Stimulated activated naive CD4-positive, alpha-beta T cell (primary cell): ENCODE results near the gene CDC42EP4.

Experiments
- DNase-seq, 6 experiments: peaks; one replicate each; lab custom pipeline; 2025; lab: John Stamatoyannopoulos, UW

The CDC42EP4 gene

DNA sequence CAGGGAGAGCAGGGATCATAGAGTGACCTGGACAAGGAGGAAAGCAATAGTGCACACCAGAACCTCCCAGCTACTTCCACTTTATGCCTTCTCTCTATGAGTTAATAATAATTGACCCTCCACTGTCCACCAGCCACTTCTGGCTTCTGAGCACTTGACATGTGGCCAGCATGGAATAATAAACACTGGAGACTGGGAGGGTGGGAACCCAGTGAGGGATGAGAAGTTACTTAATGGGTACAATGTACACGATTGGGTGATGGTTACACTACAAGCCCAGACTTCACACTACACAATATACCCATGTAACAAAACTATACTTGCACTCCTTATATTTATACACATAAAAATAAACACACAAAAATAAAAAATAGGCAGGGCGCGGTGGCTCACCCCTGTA lies 11.4 kb downstream of the CDC42EP4 start:
- DNase-seq: no peak

DNA sequence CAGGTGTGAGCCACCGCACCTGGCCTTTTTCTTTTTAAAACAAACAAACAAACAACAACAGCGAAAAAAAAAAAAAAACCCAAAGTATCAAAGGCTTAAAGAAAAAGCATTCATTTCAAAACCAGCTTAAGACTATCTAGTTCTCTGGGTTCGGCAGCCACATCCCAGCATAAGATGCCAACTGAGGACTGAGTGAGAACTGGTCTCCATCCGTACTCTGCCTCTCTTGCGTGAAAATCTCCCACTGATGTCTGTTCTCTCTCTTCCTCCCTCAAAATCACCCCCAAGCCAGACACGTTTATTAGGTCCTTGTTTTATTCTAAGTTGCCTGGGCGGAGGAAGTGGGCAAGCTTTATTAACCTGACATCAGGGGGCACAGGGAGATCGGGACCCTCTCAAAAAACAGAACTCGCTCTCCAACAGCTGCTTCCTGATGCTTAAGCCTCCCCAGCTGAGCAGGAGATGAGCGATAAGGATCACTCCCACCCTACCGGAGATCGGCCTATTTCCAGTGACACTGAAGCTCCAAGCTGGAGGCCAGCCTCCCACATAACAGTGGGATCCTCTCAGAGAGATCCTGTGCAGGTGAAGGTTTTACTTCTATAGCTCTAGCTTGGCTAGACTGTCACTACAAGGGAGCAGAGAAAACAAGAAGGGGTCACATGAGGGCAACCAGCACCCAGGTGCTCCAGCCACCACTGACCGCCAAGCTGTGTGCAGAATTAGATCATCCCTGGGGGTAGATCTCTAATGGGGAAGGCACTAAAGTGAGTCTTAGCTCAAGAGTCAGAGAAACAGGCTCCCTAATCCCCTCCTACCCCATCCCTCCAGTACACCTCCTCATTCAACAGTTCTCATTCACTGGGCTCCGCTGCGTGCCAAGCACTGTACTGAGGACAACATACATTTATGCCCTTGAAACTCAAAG lies 13.6 kb downstream of the CDC42EP4 start:
- DNase-seq: no peak

DNA sequence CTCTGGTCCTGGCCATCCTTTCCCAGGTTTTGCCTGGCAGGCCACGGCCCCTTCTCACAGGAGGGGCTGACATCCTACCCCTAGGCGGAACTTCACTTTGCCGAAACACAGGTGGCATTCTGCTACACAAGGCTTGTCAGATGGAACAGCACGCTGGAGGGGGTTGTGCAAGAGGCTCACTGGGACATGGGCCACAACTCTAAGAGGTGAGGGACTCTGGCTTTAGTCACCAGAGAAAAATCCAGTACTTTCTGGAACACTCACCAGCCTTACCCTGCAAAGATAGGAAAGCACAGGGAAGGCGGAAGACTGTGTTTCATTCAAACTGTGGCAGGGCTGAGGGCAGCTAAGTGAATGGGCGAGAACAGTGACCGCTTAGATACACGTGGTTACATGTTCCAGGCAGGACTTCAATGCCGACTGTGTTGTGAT lies 18.3 kb downstream of the CDC42EP4 start:
- DNase-seq: no peak

DNA sequence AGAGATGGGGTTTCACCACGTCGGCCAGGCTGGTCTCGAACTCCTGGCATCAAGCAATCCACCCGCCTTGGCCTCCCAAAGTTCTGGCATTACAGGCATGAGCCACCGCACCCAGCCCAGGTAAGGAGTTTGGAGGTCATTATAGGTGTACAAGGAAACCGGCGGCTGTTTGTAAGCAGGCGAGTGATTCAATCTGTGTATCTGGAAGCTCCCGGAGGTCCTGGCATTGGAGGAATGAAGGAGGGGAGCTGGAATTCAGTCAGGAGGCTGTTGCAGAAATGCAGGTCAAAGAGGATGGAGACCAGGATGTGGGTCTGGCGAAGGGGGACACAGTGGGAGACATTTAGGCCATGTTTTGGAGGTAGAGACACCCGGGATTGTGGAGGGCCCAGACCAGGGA lies 18.8 kb downstream of the CDC42EP4 start:
- DNase-seq: no peak

DNA sequence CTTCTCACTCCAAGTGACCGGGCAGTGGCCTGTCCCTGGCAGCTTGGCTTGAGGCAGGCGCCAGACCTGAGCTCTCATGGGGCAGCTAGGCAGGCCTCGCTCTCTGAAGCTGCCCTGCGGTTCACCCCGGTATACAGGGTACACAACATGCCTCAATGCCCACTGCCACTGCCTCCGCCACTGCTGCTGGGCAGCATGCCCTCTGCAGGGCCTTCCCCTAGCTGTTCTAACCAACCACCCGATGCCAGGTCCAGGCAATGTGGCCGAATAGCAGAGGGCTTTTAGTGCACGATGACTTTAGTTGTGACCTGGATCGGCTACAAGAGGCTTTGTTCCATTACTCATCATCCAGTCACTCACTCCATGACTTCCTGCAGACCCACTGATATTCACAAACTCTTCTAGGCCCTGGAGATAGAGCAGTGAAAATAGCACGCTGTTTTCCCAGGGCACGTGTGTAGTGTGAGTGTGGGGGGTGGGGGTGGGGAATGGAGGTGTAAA lies 19.7 kb downstream of the CDC42EP4 start:
- DNase-seq: no peak

DNA sequence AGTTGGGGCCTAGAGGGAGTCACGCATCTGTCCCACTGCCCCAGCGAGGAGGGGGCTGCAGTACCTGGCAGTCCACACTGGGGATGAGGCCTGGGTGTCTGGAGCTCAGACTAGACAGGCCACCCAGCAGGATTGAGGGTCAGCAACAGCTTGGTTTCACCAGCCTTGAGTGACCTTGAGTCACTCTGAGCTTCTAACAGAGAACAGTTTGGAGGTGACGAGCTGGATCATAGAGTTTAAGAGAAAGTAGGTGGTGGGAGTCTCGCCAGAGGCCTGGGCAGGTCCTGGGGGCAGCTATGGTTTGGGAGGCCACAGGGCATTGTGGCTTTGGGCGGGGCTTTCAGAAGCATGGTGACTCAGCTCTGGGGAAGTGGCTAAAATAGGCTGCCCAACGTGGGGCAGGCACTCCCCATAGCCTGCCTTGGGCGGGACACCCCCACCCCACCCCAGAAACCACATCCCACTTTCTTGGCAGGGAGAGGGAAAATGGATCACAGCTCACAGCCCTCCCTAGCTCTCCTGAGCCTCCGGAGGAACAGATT lies 20.5 kb downstream of the CDC42EP4 start:
- DNase-seq: no peak

DNA sequence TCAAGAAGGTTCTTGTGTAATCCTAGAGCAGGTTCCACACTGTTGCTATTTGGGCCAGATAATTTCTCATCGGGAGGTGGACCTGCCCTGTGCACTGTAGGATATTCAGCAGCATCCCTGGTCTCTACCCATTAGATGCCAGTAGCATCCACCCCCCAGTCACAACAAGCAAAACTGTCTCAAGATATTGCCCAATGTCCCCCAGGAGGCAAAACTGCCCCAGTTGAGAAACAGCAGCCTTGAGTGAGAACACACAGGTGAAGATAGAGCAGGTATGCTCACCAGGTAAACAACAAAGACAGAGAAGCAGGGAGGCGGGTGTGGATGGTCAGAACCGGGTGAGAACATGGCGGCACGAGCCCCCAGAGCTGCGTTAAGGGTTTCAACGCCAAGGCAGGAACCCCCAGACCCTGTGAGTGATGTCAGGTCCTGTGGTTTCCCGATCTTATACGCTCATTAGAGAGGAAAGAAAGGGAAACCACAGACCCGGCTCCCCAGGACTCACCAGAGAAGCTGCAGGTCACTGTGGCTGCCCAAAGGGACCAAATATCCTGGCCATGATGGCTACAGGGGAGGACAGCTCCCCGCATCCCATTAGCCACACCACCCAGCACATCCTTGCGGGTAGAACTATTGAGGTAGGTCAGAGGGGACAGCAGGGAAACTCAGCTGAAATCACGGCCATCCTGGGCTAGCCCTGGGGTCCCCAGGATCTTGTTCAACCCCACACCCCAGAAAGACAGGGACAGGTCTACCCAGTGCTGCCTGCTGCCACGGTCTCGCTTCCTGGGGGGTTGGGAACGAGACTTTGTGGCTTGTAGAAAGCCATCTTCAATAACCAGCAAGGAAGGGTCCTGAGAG lies 21.2 kb downstream of the CDC42EP4 start:
- DNase-seq: no peak

DNA sequence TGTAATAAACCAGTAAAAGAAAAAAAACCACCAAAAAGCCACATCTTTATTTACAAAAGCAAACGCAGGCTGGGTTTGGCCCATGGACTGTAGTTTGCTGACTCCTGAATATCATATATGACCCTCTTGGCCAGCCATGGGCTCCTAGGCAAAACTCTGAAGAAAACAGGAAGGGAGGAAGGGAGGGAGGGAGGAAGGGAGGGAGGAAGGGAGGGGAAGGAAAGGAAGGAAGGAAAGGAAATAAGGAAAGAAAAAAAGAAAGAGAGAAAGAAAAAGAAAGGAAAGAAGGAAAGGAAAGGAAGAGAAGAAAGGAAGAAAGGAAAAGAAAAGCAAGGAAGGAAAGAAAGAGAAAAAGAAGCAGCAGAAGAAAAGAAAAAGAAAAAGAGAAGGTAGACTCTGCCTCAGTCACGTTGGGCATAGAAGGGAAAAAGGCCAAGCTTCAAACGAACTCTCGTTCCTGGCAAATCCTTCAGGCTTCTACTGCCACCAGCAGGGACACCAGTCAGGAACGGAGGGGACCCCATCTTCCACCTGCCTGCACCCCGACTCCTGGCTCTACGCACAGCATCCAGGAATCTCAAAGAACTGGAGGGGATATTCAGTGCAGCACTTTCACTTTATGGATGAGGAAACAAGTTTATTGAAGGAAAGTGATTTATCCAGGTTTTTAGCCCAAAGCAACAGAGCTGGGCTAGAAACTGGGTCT lies 22.1 kb downstream of the CDC42EP4 start:
- DNase-seq: peak in 1 of 6 experiments; percentile 5

DNA sequence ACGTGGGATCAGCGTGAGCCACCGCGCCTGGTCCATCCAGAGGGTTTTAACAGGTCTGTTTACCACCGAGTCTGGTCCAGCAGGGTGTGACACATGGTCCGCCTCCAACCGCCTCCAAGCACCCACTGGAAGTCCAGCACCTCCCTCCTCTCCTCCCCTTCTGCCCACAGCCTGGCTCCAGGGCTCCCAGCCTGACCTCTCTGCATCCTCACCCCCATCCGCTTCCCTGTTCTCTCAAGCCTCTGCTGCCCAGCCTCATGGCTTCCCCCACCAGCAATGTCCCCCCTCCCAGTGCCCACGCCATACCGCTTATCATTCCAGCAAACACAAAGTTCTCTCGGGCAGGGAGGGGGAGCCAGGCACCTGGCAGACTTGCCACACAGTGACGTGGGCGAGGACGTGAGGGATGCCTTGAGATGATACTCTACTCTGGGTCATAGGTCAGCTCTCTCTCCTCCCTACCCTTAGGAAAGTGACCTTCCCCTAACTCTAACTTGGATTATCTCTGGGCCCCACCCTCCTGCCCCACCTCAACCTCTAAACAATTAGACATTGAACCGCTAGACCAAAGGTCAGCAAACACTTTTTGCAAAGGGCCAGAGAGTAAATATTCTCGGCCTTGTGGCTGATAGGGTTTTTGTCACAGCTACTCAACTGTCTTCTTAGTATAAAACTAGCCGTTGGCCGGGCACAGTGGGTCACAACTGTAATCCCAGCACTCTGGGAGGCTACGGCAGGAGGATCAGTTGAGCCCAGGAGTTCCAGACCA lies 23.1 kb downstream of the CDC42EP4 start:
- DNase-seq: no peak

DNA sequence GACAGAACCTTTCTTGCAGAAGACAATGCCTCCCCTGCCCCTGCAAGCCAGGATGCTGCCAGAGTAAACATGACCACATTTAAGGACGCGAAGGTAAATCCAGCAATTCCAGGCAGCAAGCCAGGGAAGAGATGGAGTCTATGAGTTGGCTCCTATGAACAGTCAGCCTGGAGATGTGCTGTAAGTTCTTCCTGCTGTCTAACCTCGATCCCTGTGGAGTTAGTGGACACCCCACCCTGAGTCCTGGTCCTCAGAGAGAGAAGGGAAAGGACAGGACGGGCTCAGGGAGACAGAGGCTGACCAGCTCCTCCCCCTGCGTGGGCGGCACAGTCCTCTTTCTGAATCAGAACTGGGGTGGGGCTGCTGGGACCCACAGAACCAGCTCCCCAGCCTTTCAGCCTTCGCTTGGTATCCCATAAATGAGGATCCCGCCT lies 24.9 kb downstream of the CDC42EP4 start:
- no peak for DNase-seq

DNA sequence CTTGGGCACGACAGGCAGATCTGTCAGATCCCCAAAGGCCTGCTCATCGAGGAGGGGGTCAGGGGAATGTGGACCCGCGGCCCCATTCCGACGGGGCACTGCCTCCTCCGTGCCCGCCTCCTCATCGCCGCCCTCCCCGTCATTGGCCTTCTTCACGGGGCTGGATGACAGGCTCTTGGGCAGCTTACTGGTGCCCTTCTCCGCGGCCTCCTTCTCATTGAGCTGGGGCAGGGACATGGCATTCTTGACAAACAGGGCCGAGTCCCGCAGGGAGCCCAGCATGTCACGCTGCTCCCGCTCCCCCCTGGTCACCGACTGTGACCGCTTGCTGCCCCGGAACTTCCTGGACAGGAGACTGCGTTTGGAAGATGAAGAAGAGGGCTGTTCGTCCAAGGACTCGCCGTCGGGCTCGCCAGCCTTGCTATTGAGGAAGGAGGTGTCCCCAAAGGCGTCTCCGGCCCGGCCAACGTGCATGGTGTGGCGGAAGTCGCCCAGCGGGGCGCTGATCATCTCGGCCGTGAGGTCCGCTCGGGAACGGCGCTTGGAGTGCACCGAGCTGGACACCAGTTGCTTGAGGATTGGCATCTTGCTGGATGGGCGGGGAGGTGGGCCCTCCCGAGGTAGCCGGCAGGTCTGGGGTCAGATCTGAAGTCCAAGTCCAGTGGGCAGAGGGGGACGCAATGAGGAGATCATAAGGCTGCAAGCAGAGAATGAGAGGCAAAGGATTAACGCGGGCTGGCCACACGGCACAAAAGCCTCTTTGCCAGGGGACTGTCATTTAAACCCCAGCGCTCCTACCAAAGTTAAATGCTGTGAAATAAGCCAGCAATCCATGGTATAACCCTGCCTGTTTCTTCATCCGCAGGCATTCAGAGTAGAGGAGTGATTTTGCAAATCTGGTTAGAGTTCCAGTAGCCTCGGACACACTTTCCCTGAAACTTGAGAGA lies 25.6 kb downstream of the CDC42EP4 start:
- no peak for DNase-seq

DNA sequence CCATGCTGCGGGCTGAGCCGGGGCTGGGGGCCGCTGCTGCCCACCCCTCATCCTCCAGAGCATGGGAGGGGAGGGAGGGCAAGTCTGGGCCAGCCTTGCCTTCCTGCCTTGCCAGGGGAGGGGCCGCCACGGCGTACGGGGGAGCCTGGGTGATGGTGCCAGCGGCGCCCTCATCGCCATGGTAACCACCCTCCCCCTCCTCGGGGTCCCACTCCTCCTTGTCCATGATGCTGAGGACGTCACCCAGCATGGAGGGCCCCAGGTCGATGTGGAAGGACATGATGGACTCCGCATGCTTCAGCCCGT lies 26.2 kb downstream of the CDC42EP4 start:
- no peak for DNase-seq

DNA sequence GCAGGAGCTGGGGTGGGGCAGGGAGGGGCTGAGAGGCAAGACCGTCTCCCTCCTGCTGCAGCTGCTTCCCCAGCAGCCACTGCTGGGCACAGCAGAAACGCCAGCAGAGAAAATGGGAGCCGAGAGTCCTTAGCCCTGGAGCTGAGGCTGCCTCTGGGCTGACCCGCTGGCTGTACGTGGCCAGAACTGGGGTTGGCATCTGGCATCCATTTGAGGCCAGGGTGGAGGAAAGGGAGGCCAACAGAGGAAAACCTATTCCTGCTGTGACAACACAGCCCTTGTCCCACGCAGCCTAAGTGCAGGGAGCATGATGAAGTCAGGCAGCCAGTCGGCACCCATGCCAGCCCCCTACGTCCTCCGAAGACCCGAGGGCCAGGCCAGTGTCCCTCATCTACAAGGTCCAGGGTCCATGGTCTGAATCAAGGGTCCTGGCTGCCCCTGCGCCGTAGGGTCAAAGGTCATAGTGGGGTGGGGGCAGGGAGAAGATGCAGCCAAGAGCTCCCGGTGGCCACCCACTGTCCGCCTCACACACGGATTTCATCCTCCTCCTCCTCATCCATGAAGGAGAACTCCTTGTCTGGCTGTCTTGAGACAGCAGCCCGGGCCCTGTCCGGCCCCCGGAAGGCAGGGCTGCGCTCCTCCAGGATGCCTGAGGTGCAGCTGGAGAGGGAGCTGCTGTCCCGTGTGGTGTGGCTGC lies 26.7 kb downstream of the CDC42EP4 start:
- DNase-seq: no peak

DNA sequence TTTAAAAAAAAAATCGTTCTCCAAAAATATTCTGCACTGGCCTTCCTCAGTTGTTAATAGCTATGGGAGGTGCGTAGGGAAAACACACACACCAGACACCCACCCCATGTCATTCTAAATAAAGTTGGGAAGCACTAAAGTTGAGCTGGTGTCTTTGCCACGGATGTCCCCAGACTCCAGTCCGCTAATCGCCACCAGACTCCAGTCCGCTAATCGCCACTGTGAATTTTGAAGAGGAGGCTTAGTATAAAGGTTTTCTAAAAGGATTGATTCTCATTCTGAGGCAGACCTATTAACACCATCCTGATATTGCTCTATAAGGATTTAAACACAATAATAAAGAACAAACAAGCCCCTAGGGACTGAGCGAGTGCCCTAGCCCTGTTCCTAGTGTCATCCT lies 27.4 kb downstream of the CDC42EP4 start:
- no peak for DNase-seq

DNA sequence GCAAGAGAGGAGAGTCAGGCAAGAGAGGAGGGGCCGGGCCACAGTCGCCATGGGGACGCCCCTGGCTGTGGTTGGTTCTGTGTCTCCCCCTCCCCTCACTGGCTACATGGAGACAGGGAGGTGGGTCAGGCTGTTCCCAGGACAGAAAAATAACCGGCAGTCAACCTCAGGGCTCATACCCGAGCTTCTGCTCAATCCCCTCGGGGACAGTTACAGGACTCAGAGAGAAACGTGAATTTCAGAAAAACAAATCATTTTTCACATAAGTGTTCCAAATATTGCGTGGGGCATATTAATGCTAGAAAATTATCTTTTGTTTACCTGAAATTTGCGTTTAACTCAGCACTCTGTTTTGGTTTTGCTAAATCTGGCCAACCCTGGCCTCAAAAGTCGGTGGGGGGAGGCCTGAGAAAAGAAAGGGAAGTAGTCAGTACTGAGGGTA lies 27.9 kb downstream of the CDC42EP4 start:
- DNase-seq: no peak

DNA sequence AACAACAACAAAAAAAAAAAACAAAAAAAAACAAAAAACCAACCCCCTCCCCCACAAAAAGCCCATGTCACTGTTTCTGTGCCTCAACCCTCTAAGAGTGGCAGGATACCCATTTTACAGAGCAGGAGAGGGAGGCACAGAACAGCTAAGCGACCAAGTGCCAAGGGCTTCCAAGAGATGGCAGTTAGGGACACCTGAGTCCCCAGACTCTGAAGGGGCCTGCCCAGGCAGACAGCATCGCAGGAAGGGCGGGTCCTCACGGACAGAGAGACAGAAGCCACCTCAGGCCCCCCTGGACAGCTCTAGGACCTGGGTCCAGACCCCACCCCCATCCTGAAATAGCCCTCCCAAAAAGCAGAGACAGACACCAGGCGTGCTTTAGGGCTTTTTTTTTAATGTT lies 28.6 kb downstream of the CDC42EP4 start:
- DNase-seq: no peak

DNA sequence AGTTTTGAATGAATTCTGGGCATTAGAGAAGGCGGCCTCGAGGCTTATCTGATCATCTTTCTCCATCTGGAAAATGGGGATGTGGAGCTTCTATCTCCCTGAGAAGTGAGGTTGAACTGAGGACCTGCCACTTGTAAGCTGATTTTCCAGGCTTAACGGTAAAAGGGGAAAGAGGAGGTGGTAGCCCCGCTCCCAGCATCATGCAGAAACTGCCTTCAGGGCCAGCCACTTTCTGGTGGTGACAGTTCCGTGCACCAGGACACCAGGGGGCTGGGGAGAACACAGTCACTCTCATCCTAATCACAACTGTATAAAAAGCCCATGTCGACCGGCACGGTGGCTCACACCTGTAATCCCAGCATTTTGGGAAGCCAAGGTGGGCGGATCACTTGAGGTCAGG lies 29.2 kb downstream of the CDC42EP4 start:
- no peak for DNase-seq

DNA sequence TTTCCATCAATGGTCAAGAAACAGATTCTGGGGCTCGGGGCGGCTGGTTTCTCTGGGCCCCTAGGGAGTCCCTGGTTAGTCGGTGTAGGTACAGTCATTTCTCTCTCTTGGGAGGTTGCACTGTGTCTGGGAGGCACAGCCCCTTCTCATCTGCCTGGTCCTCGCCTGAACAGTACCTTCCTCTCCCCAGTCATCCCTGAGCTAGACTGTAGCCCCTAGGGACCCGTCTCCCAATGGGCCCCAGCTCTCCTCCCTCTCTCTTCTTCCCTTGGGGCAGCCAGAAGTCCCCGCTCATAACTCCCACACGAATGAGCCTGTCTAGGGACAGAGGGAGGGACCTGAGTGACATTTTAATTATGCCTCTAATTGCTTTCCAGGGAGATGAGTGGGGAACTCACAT lies 29.9 kb downstream of the CDC42EP4 start:
- no peak for DNase-seq

DNA sequence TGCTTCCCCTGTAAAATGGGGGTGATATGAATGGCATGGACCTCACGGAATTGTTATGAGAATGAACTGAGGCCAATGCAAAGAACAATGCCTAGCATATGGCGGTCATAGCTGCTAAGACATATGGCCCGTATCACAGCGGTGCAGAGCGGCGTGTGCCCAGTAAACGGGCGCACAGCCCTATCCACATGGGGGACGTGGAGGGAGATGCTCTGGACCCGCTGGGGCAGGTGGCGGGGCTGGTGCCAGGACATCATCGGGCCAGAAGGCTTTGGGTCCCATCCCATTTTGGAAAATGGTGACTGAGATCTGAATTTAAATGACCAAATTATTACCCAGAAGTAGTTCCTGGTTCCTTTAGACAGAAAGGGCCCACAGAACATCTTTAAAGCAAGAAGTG lies 31.6 kb downstream of the CDC42EP4 start:
- no peak for DNase-seq
